Measurements from ENCODE around the gene UBE2QL1.
A peak's percentile ranks its signal among the peaks of the same experiment; 100 is the strongest.

Gene UBE2QL1

GRCh38 chr5:6446626-6447309, 1.9 kb upstream of the UBE2QL1 start:
- DNase-seq (ENCODE audit: low read depth), result peak; percentile 13
- TF ChIP-seq CTCF (IDR thresholded peaks at IDR 0.05; ENCODE audit: insufficient read depth, low read depth, low read length, missing control alignments), result no peak
- no peak overlapping the region for H3K4me3 ChIP-seq (ENCODE audit: low read depth, low read length)

GRCh38 chr5:6447384-6448140, 1.1 kb upstream of the UBE2QL1 start:
- TF ChIP-seq CTCF (IDR thresholded peaks at IDR 0.05; ENCODE audit: insufficient read depth, low read depth, low read length, missing control alignments), result no peak
- H3K4me3 ChIP-seq (ENCODE audit: low read depth, low read length), result no peak overlapping the region
- no peak for DNase-seq (ENCODE audit: low read depth)

- no peak for TF ChIP-seq CTCF (IDR thresholded peaks at IDR 0.05; ENCODE audit: insufficient read depth, low read depth, low read length, missing control alignments)
- no peak overlapping the region for H3K4me3 ChIP-seq (ENCODE audit: low read depth, low read length)
- DNase-seq (ENCODE audit: low read depth), result no peak
Observed at GRCh38 chr5:6448141-6448491, 543 bp upstream of the UBE2QL1 start.

GRCh38 chr5:6449465-6450158, 953 bp downstream of the UBE2QL1 start:
- TF ChIP-seq CTCF (IDR thresholded peaks at IDR 0.05; ENCODE audit: insufficient read depth, low read depth, low read length, missing control alignments), result no peak
- DNase-seq (ENCODE audit: low read depth), result no peak
- no peak overlapping the region for H3K4me3 ChIP-seq (ENCODE audit: low read depth, low read length)

GRCh38 chr5:6450319-6450833, 1.7 kb downstream of the UBE2QL1 start:
- DNase-seq (ENCODE audit: low read depth), result no peak
- H3K4me3 ChIP-seq (ENCODE audit: low read depth, low read length), result no peak overlapping the region
- no peak for TF ChIP-seq CTCF (IDR thresholded peaks at IDR 0.05; ENCODE audit: insufficient read depth, low read depth, low read length, missing control alignments)

GRCh38 chr5:6452622-6453504, 4.2 kb downstream of the UBE2QL1 start:
- no peak overlapping the region for H3K4me3 ChIP-seq (ENCODE audit: low read depth, low read length)
- DNase-seq (ENCODE audit: low read depth), result no peak
- TF ChIP-seq CTCF (IDR thresholded peaks at IDR 0.05; ENCODE audit: insufficient read depth, low read depth, low read length, missing control alignments), result no peak

Measured in GM12865 (cell line).